CD4-positive, alpha-beta T cell treated with Interleukin-17A for 4 hours (primary cell): ENCODE results near the gene CAPN3.
"Not testable (repeated sequence)": the region's sequence is repeated elsewhere in the genome, so short reads cannot be mapped to it uniquely, and the experiment has no call there.

Experiments used
- DNase-seq: peaks from one replicate; pipeline ENCODE4 v3.0.0-alpha.2; 2020; ENCODE audit warnings: mixed read lengths

CAPN3 gene

DNA sequence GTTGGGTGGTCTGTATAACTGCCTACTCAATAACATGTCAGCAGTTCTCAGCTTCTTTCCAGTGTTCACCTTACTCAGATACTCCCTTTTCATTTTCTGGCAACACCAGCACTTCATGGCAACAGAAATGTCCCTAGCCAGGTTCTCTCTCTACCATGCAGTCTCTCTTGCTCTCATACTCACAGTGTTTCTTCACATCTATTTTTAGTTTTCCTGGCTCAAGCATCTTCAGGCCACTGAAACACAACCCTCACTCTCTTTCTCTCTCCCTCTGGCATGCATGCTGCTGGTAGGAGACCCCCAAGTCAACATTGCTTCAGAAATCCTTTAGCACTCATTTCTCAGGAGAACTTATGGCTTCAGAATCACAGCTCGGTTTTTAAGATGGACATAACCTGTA, at the start of gene CAPN3:
Gene CAPN3 (plus strand): TSS at position 253 of the 400 bp plus-strand sequence. CDS start 305 bp downstream, outside the sequence.
- no peak for DNase-seq

DNA sequence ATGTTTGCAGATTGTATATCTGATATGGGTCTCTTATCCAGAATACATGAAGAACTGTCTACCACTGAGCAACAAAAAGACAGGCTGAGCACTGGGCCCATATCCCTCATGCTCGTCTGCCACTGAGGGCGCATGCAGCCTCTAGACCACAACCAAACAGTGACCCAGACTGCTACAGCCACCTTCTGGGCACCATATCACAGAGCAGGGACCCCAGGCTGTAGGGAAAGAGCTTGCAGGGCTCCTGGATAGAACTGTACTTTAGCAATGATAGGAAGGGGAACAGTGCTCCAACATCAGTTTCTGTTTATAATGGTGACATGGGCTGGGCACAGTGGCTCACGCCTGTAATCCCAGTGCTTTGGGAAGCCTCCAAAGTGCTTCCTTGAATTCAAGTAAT, 45.8 kb upstream of the CAPN3 start:
- DNase-seq = no peak

DNA sequence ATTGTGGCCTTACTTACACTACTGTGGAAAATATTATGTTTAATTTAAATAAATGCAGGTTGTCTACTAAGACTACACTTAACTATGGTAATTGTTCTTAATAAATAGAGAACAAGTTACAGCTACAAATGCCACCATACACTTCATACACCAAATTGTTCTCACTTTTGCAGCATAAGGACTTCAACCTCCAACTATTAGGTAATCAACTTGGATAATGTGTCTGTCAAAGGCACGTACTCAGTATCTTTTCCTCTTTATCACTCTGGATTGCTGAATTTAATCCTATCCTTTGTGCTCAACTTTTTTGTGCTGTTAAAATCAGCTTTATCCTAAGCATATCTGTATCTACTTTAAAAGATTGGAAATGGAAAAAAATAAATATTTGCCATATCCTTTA, 44.5 kb upstream of the CAPN3 start:
- DNase-seq = no peak

DNA sequence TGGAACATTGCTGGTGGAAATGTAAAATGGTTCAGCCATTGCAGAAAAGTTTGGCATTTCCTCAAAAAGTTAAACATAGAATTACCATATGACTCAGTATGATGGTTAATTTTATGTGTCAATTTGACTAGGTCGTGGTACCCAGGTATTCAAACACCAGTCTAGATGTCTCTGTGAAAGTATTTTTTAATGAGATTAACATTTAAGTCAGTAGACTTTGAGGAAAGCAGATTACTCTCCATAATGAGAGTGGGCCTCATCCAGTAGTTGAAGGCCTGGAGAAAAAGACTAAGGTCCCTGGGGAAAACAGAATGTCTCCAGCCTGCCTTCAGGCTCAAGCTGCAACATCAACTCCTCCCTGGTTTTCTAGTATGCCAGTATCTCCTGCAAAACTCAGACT, 43.8 kb upstream of the CAPN3 start:
- DNase-seq = no peak

DNA sequence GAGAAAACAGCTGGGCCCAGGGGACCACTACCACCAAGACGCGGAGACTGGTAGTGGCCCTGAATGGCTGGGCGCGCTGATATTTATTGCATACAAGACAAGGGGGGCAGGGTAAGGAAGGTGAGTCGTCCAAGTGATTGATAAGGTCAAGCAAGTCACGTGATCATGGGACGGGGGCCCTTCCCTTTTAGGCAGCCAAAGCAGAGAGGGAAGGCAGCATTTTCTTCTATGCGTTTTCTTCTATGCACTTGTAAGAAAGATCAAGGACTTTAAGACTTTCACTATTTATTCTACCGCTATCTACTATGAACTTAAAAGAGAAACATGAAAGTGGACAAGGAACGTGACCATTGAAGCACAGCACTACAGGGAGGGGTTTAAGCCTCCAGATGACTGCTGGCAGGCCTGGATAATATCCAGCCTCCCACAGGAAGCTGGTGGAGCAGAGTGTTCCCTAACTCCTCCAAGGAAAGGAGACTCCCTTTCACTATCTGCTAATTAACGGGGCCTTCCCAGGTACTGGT, 43.0 kb upstream of the CAPN3 start:
- DNase-seq = not testable (repeated sequence)

DNA sequence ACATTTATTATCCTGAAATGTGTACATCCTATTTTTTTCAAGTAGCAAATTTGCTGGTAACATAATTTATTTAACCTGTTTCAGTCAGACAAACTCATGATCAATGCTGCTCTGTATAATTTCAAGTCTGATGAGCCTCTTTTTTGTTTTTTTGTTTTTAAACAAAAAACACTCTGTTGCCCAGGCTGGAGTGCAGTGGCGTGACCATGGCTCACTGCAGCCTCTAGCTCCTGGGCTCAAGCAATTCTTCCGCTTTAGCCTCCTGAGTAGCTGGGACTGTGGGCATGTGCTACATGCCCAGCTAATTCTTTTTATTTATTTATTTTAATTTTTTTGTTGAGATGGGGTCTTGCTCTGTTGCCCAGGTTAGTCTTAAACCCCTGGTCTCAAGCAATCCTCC, 40.1 kb upstream of the CAPN3 start:
- DNase-seq = no peak

DNA sequence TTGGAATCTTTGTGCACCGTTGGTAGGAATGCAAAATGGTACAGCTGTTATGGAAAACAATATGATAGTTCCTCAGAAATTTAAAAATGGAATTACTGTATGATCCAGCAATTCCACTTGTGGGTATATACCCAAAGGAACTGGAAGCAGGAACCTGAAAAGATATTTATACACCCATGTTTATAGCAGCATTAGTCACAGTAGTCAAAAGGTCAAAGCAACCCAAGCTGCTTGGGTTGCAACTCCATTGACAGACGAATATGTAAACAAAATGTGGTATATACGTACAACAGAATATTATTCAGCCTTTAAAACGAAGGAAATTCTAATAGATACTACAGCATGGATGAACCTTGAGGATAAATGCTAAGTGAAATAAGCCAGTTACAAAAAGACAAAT, 35.0 kb upstream of the CAPN3 start:
- no peak for DNase-seq

DNA sequence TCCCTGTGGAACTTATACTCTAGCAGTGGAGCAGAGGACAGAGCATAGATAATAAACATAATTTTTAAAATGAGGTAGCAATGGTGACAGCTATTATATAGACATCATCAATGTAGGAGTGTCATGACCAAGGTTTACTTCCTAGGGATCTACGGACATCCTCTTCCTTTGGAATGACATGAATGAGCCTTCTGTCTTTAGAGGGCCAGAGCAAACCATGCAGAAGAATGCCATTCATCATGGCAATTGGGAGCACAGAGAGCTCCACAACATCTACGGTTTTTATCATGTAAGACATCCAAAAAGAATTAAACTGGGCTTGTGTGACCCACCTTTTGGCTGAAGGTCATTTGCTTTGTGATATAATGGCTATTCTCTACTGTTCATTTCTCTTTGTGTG, 30.1 kb upstream of the CAPN3 start:
- DNase-seq = no peak

DNA sequence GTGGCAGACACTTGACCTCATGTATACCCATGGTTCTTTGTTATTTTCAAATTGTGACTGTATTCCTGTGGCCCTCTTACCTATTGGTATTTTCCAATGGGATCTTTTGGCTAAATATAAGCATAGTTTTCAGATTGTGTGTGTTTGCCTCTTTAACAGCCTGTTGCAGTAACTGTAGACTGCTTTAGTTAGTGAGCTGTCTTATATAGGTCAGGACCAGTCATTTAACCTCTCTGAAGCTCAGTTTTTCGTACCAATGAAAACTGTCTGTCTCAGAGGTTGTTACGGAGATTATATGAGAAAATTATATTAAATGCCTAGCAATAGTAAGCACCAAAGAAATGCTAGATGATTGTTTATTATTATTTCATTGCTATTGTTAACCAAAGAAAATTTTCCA, 29.3 kb upstream of the CAPN3 start:
- DNase-seq = no peak

DNA sequence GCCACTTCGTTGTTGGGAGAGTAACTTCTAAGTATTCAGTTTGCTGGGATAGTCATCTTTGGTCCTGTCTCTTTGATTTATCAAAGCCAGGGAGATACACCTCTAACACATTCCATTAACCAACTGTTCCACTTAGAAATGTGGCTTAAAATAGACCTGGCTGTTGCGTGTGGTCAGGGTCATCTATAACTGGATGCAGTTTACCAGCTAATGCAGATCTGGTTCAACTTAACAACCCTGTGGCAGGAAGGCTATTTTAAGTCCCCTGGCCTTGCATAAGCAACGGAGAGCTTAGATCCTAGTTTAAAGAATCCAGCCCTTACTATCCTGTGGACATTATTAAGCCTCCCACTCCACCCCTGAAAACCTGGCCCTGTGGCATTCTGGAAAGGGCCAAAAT, 28.1 kb upstream of the CAPN3 start:
- no peak for DNase-seq

DNA sequence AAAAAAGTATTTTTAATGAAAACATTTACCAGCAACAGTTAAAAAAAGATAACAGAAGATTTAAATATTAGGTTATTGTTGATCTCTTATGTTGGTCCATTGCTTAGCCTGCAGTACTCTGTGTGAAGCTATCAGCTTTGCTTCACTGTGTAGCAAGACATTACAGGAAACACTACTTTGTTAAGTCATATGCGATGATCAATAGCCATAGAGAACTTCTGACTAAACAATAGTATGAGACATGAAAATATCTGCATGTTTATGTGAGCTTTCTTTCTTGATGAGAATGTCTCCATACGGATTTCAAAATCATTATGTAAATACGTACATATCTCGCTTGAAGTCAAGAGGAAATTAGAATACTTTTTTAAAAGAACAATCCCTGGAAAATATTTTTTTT, 27.0 kb upstream of the CAPN3 start:
- no peak for DNase-seq

DNA sequence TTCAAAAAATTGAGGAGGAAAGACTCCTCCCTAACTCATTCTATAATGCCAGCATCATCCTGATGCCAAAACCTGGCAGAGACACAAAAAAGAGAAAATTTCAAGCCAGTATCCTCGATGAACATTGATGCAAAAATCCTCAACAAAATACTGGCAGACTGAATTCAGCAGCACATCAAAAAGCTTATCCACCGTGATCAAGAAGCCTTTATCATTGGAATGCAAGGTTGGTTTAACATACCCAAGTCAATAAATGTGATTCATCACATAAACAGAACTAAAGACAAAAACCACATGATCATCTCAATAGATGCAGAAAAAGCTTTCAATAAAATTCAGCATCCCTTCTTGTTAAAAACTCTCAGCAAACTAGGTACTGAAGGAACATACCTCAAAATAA, 24.2 kb upstream of the CAPN3 start:
- no peak for DNase-seq

DNA sequence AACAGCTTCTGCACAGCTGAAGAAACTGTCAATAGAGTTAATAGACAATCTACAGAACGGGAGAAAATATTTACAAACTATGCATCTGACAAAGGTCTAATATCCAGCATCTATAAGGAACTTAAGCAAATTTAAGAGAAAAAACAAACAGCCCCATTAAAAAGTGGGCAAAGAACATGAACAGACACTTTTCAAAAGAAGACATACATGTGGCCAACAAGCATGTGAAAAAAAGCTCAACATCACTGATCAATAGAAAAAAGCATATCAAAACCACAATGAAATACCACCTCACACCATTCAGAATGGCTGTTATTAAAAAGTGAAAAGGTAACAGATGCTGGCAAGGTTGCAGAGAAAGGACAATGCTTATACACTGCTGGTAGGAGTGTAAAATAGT, 22.7 kb upstream of the CAPN3 start:
- not testable (repeated sequence) for DNase-seq

DNA sequence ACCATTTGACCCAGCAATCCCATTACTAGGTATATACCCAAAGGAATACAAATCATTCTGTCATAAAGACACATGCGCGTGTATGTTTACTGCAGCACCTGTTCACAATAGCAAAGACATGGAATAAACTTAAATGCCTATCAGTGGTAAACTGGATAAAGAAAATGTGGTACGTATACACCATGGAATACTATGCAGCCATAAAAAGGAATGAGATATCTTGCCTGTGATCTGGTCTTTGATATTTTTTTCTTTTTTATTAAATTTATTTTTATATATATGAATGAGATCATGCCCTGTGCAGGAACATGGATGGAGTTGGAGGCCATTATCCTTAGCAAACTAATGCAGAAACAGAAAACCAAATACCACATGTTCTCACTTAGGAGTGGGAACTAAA, 22.2 kb upstream of the CAPN3 start:
- not testable (repeated sequence) for DNase-seq

DNA sequence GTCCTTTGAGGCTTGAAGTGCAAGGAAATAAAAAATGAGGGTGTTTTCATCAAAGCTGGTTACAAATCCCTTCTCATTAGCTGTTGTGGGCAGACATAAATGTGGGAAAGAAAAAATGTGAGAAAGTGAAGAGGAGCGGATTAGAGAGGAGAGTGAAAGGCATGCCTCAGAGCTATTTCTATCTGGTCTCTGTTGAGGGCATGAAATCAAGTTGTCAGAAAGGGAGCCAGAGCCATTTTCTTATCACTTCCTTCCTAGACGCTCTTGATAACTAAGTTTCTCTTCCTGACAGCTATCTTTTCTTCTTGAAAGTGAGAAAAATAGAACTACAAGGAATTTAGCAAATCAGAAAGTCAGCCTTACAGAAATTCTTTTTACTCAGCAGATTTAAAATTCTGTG, 20.8 kb upstream of the CAPN3 start:
- no peak for DNase-seq

DNA sequence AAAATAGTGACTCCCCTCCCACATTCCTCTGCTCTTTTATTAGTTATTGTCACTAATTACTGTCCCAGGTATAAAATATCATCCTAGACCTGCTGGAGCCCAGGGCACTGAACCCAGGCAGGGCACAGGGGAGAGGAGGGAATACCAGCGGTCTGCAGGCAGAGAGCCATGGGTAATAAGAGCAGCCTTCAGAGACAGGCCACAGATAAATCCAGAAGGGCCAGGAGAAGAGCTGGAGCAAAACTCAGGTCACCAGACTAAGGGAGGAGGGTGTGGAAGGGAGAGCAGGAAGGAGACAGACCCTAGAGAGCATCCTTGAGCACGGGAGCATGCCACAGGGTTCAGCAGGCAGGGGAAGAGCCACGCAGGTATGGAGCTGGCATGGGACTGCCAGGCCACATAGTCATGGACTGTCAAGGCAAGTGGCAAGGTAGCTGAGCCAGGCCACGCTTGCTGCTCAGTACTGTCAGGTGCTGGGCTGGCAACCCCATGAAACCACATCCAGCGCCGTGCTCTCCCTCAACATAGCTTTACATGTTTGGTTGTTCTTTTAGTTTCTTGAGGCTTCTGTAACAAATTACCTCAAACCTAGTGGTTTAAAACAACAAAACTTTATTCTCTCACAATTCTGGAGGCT, 15.6 kb upstream of the CAPN3 start:
- no peak for DNase-seq

DNA sequence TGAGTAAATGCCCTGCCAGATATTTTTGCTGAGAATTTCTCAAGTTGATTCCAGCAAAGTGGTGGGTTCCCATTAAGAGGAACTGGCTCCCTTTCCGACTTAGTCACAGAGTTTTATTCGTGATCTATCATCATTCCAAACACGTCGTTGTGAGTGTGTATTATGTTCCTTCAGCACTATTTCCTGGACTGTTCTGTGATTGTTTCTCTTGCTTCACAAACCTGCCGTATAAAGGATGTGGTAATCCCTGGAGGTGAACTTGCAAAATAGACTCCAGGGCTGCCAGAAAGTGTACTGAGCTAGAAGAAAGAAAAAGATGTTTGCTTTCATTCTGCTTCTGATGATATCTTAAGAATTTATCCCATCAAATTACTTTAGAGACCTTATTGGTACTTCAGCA, 14.5 kb upstream of the CAPN3 start:
- DNase-seq = no peak

DNA sequence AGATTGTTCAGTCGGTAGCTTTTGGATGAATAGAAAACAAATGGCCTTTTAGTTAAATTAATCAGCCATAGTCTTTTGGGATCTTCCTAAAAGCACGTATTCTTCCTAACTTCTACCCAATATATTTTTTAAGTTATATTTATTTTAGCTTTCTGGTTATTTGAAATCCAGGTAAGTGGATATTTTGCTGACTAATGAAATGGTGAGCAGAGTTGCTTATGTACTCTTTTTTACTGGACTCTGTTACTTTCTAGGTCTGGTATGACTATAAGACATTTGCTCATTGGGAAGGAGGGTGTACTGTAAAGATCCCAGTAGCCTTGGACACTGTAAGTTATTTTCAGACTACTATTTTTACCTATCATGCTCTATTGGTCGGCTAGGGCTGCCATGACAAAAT, 13.8 kb upstream of the CAPN3 start:
- DNase-seq = no peak

DNA sequence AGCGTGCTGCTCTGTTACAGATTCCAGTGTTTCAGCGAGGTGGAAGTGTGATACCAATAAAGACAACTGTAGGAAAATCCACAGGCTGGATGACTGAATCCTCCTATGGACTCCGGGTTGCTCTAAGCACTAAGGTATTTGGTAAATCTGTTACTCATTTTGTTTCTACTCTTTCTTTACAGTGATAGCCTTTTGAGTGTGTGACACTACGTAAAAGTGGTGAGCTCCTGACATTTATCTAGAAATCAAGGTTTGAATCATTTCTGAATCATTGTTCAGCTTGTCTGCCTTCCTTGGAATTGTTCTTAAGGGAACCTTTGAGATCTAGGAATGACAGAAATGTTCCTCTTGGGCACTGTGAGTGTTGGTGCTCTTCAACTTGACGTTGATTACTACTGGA, 11.2 kb upstream of the CAPN3 start:
- DNase-seq = no peak

DNA sequence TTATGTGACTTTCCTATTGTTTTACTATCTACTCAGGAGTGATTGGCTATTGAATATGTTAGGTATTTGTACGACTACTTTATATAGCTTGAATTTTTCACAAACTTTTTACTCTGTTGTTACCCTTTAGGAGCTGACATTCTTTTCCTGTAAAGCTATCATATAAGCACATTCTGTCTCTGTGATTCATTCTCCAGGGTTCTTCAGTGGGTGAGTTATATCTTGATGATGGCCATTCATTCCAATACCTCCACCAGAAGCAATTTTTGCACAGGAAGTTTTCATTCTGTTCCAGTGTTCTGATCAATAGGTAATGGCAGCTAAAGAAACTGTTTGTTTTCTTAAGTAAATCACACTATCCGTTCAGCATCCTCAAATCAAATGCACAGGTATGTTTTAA, 10.1 kb upstream of the CAPN3 start:
- DNase-seq = no peak

DNA sequence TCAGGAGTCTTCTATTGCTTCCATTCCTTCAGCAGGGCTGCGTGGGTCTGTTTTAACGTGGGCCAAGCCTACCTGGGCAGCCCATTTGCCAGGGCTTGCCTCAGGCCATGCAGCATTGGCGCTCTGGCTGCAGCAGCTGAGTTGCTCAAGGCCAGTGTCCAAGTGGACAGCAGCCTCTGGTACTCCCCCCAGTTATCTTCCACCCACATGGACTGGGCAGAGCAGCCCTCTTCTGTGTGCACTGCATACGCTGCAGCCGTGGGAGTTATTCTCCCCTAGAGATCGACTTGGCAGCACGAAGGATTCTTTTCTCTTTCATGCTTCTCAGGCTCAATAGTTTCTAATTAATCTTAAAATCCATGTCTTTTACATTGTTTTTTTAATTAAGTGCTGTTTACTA, 6.9 kb upstream of the CAPN3 start:
- no peak for DNase-seq

DNA sequence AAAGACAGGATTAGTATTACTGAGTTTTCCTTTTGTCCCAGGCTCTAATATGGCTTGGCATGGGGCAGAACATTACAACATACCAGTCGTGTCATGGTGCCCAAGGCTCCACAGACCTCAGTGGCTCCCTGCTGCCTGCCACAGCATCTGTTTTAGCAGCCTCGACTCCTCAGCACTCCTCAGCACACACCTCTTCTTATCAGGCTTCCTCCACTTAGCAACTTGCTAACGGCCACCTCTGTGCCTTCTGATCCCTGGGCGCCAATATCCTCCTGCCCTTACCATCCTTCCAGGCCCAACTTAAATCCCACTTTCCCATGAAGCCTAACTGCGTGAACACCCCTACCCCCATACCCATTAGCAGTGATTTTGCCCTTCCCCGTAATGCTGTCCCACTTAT, 6.2 kb upstream of the CAPN3 start:
- DNase-seq = no peak

DNA sequence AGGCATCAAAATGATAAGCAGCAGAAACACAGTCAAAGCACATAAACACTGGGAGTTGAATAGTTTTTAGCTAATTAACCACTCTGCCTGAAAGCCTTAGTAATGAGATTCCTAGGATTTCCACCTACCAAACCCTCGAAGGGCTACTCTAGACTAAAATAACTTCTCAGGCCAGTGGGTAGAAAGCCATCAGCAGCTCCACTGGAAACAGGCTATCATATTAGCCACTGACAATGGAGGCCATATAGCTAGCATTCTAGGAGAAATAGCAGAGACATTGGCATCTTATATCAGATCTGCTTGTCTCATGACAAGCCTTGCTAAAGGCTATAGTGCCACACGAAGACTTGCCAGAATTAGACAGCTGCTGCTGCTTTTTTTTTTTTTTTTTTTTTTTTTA, 4.5 kb upstream of the CAPN3 start:
- DNase-seq = no peak

DNA sequence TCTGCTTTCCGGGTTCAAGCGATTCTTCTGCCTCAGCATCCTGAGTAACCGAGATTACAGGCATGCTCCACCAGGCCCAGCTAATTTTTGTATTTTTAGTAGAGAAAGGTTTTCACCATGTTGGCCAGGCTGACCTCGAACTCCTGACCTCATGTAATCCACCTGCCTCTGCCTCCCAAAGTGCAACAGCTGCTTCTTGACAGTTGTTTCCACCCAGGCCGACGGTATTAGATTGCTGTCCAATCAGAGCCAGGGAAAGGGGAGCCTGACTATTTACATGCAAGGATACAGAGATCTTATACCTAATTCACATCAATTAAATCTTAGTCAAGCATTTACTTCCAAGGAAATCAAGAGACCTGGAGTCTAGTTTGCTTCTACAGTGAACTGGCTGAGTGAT, 4.0 kb upstream of the CAPN3 start:
- DNase-seq = no peak

DNA sequence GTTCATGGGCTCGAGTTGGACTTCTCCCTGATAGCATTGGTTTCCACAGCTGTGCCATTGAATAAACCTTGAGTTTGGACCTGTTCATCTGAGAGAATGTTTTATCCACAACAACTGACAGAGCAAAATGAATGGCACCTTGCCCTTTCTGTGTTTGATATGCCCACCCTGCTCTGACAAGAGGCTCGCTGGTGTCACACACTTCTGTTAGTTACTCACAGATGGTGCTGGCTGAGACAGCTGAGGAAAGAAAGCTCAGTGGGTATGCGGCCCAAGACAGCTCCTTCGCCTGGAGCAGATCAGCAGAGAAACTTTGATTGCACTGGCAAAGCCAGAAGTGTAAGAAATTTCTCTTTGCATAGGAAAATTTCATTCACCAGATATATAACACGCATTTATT, 2.5 kb upstream of the CAPN3 start:
- DNase-seq = no peak

DNA sequence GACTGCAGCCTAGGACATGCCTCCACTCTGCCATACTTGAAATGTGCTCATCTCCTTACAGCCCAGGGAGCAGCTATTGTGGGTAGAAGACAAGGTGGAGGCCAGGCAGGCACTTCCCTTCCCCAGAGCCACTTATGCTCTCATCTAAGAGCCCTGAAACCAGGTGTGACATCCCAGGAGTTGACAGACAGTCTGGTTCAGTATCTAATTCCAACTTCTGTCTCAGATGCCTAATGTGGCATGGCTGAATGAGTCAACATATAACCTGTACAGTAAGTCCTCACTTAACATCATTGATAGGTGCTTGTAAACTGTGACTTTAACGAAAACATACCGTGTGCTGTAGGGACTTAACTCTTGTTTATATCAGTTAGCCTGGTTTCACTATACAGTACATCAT, 1.2 kb upstream of the CAPN3 start:
- DNase-seq = no peak
